Tibial artery (tissue), 4 donors: ENCODE measurements around the gene SLC39A11.
"Not testable (repeated sequence)": the region's sequence is repeated elsewhere in the genome, so short reads cannot be mapped to it uniquely, and the experiment has no call there.

ENCODE experiments used
- DNase-seq, 2 donors: peaks; one replicate each; pipeline ENCODE4 v3.0.0-alpha.2; 2019
- H3K27ac ChIP-seq, 2 donors: fragments of 200-600 bp; sonication (generic) in 1 of 2; 1 replicate in 1 of 2; 2 replicates in 1 of 2; pipeline ENCODE4 v1.5.1; 2018 to 2019; ENCODE audit warnings: mild to moderate bottlenecking in 1 of 2
- H3K27me3 ChIP-seq, 2 donors: fragments of 200-600 bp; sonication (generic) in 1 of 2; one replicate each; pipeline versions ENCODE4 v1.5.1 to v1.6.0; 2016 to 2019
- H3K36me3 ChIP-seq, 3 donors: fragments of 200-600 bp; sonication (generic) in 2 of 3; one replicate each; pipeline ENCODE4 v1.5.1; 2016 to 2019; ENCODE audit warnings: mild to moderate bottlenecking in 2 of 3
- H3K4me1 ChIP-seq, 4 donors: fragments of 200-600 bp; sonication (generic) in 2 of 4; 1 replicate in 3 of 4; 2 replicates in 1 of 4; pipeline ENCODE4 v1.5.1; 2016 to 2019
- H3K4me3 ChIP-seq, 2 donors: fragments of 200-600 bp; sonication (generic) in 1 of 2; 1 replicate in 1 of 2; 2 replicates in 1 of 2; pipeline ENCODE4 v1.5.1; 2018 to 2019; ENCODE audit warnings: mild to moderate bottlenecking in 2 of 2
- H3K9me3 ChIP-seq, 3 donors: fragments of 200-600 bp; sonication (generic) in 1 of 3; one replicate each; pipeline ENCODE4 v1.5.1; 2016 to 2019
- CTCF ChIP-seq, 2 experiments: fragments of 200-600 bp in 1 of 2; fragments of 450-650 bp in 1 of 2; IDR thresholded peaks; one replicate each; pipeline ENCODE4 v1.5.1; 2017 to 2019; ENCODE audit warnings: antibody characterized with exemption in 2 of 2, mild to moderate bottlenecking in 1 of 2, moderate library complexity in 1 of 2
- intact Hi-C: fragments of 100-400 bp; cut with DNase I; formaldehyde crosslinking; loops from one replicate; pipeline ENCODE4 v1.15.0; 2023; ENCODE audit warnings: low total_unique reads

Gene SLC39A11

GRCh38 chr17:73069841-73070240 is 22.6 kb downstream of the SLC39A11 start:
- H3K27ac ChIP-seq = peak overlapping the region in 1 of 2 donors; percentile 26

GRCh38 chr17:73069164-73069770 is 23.2 kb downstream of the SLC39A11 start:
- intact Hi-C loops = no loop called here
- Histone ChIP-seq H3K4me3 (no peak overlapping the region), H3K4me1 (peaks cover 0 to 75% (median 34%) of the 10 kb centered on the region in 4 donors), H3K27me3 (no peaks in the 10 kb centered on the region), H3K9me3 (no peaks in the 10 kb centered on the region), H3K36me3 (peaks cover 0 to 7% (median 0%) of the 10 kb centered on the region in 3 donors), H3K27ac (peak overlapping the region in 1 of 2 donors; percentile 63)
- no peak for DNase-seq
- TF ChIP-seq CTCF (IDR thresholded peaks at IDR 0.05) = no peak

More at GRCh38 chr17:73069841-73070240, 22.6 kb downstream of the SLC39A11 start:
- H3K36me3 ChIP-seq = peaks cover 0 to 7% (median 0%) of the 10 kb centered on the region in 3 donors
- H3K9me3 ChIP-seq = no peaks in the 10 kb centered on the region
- DNase-seq = no peak
- intact Hi-C loops = no loop called here
- H3K4me3 ChIP-seq = no peak overlapping the region
- no peaks in the 10 kb centered on the region for H3K27me3 ChIP-seq
- peaks cover 0 to 72% (median 29%) of the 10 kb centered on the region in 4 donors for H3K4me1 ChIP-seq
- no peak for TF ChIP-seq CTCF (IDR thresholded peaks at IDR 0.05)

- Histone ChIP-seq H3K9me3 (no peaks in the 10 kb centered on the region), H3K36me3 (peaks cover 0 to 7% (median 0%) of the 10 kb centered on the region in 3 donors), H3K4me3 (no peak overlapping the region), H3K27ac (peak overlapping the region; percentile 62 to 63), H3K27me3 (no peaks in the 10 kb centered on the region), H3K4me1 (peaks cover 0 to 79% (median 40%) of the 10 kb centered on the region in 4 donors)
- intact Hi-C loops = no loop called here
- no peak for TF ChIP-seq CTCF (IDR thresholded peaks at IDR 0.05)
- no peak for DNase-seq
Measured at GRCh38 chr17:73068322-73069153, 23.9 kb downstream of the SLC39A11 start.

GRCh38 chr17:73067699-73068098 is 24.8 kb downstream of the SLC39A11 start:
- H3K27me3 ChIP-seq, DNase-seq, H3K9me3 ChIP-seq, H3K4me3 ChIP-seq, H3K36me3 ChIP-seq, intact Hi-C loops: not testable (repeated sequence)
- peak overlapping the region; percentile 62 to 63 for H3K27ac ChIP-seq
- peaks cover 0 to 85% (median 40%) of the 10 kb centered on the region in 4 donors for H3K4me1 ChIP-seq

GRCh38 chr17:73067075-73067474 is 25.4 kb downstream of the SLC39A11 start:
- Histone ChIP-seq H3K36me3 (no peaks in the 10 kb centered on the region), H3K4me1 (peaks cover 0 to 83% (median 40%) of the 10 kb centered on the region in 4 donors), H3K27me3 (no peaks in the 10 kb centered on the region), H3K9me3 (no peaks in the 10 kb centered on the region), H3K4me3 (no peak overlapping the region), H3K27ac (peak overlapping the region; percentile 20 to 62)
- intact Hi-C loops = no loop called here
- DNase-seq = no peak
- TF ChIP-seq CTCF (IDR thresholded peaks at IDR 0.05) = no peak
